HG03571 (cell line): Measurements from ENCODE around the gene STK39.

Source experiments
- ATAC-seq: cut with Tn5 transposase; IDR thresholded peaks from one replicate; pipeline ENCODE4 v1.9.1; 2021; ENCODE audit not compliant: unreplicated experiment

STK39 gene

GRCh38 chr2:168210895-168211570 lies 36.4 kb downstream of the STK39 start:
- no peak for ATAC-seq

- no peak for ATAC-seq
These were observed 37.0 kb downstream of the STK39 start for GRCh38 chr2:168210216-168210894.

GRCh38 chr2:168208652-168209051 lies 38.7 kb downstream of the STK39 start:
- no peak for ATAC-seq

- no peak for ATAC-seq
These were observed 39.5 kb downstream of the STK39 start for GRCh38 chr2:168207851-168208250.

- ATAC-seq: no peak
These were observed 43.4 kb downstream of the STK39 start for GRCh38 chr2:168203762-168204693.

GRCh38 chr2:168201584-168202116 lies 45.7 kb downstream of the STK39 start:
- no peak for ATAC-seq

GRCh38 chr2:168200930-168201583 lies 46.3 kb downstream of the STK39 start:
- ATAC-seq: no peak

- ATAC-seq: no peak
These were observed 48.8 kb downstream of the STK39 start for GRCh38 chr2:168198476-168199207.

- no peak for ATAC-seq
These were observed 50.6 kb downstream of the STK39 start for GRCh38 chr2:168196764-168197180.

- peak; percentile 90 for ATAC-seq
These were observed 52.4 kb downstream of the STK39 start for GRCh38 chr2:168194784-168195522.

- ATAC-seq: no peak
These were observed 54.4 kb downstream of the STK39 start for GRCh38 chr2:168192839-168193616.

- no peak for ATAC-seq
These were observed 55.2 kb downstream of the STK39 start for GRCh38 chr2:168191955-168192785.

GRCh38 chr2:168190590-168191336 lies 56.6 kb downstream of the STK39 start:
- no peak for ATAC-seq

- no peak for ATAC-seq
These were observed 57.4 kb downstream of the STK39 start for GRCh38 chr2:168189835-168190569.

- ATAC-seq: no peak
These were observed 59.4 kb downstream of the STK39 start for GRCh38 chr2:168188002-168188401.

GRCh38 chr2:168186452-168186851 lies 60.9 kb downstream of the STK39 start:
- no peak for ATAC-seq
